HG03175 (cell line): ENCODE results near the gene GGNBP2.
"Not testable (repeated sequence)": the region's sequence is repeated elsewhere in the genome, so short reads cannot be mapped to it uniquely, and the experiment has no call there.

ENCODE experiments used
- ATAC-seq: cut with Tn5 transposase; IDR thresholded peaks from one replicate; pipeline ENCODE4 v1.9.1; 2021; ENCODE audit warnings: mild to moderate bottlenecking, moderate library complexity; ENCODE audit not compliant: unreplicated experiment

Gene GGNBP2

DNA sequence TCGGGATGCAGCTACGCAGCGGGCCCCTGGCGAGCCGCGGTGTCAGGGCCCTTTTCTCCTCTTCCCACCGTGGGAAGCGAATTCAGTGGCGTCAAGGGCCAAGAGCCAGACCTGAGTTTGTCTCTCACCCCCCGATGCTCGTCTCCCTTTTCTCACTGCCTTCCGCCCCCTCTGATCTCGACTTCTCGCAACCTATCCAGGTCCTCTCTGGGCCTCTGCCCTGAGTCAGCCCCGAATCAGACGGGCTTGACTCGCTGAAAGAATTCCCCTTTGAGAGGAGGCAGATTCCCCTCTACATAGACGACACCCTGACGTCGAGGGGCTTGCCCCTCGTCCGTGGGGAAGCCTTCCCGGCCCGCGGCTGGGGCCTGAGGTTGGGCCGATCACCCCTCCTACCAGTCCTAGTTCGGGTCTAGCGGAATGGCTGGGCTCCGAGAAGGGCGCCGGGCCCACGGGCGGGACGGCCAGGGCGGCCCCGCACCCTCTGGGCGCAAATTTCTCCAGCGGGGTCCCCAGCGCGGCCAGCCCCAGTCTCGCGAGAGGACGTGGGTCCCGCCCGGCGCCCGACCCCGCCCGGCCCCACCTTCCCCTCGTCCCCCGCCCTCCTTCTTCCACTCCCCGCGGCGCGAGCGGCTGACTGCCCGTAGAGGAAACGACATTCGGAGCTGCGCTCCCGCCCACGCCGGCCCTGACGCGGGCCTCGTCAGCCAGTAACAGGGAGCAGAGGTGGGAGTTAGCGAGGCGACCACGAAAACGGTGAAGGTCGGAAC is at the start of gene GGNBP2:
TSS of gene GGNBP2 (plus strand) at position 613 of the 770 bp plus-strand sequence. CDS start 806 bp downstream, outside the sequence.
- ATAC-seq: peak; percentile 51

DNA sequence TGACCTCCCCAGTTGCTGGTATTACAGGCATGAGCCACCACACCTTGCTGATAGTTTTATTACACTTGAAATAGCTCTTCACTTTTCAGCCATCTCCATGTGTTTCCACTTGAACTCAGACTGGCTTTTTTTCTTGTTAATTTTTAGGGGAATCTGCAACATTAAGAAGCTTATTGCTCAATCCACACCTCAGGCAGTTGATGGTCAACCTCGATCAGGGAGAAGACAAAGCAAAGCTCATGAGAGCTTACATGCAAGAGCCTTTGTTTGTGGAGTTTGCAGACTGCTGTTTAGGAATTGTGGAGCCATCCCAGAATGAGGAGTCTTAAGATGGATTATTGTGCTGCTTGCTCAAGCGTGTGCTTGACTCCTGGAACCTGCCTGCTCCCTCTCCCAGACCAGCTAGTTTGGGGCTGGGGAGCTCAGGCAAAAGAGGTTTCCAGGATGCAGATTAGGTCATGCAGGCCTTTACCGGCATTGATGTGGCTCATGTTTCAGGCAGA is 49.6 kb upstream of the GGNBP2 start:
- ATAC-seq: no peak

- ATAC-seq: no peak
Observed at GRCh38 chr17:36496018-36496789, 48.5 kb upstream of the GGNBP2 start.

DNA sequence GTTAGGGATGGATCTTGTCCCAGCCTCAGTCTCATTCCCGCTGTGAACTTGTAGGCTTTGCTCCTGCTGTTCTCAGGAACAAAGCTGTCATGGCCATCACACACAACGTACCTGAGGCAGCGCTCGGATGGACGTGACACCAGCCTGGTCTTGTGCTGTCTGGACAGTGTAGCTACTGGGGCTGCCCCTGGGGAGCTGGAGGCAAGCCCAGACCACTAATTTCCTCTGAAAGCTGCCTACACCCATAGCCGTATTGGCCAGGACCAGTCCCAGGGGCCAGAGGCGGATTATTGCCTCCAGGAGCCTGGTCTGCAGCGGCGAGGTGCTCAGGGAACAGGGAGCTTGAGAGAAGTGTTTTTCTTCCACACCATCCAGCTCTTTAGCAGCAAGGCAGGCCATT is 46.6 kb upstream of the GGNBP2 start:
- ATAC-seq: no peak

- ATAC-seq: no peak
Observed at GRCh38 chr17:36498560-36499300, 46.0 kb upstream of the GGNBP2 start.

DNA sequence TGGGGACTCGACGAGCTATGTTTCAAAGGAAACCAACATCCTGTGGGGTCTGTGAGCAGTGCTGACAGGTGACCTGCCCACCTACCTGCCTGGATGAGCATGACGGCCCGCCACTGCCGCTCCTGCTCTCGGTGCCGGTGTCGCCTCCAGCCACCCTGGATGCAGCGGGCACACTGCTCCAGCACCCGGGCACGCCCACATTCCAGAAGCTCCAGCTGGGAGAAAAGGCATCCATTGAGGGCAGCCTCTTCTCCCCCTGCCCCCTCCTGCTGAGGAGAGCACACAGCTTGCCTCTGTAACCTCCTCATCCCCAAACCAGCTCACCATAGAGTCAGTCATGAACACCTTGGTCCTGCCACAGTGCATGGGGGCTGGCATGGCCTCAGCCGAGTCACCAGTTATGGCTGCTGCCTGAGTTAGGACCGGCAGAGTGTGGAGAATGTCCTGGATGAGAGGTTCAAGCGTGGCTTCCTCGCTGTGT is 43.9 kb upstream of the GGNBP2 start:
- no peak for ATAC-seq

DNA sequence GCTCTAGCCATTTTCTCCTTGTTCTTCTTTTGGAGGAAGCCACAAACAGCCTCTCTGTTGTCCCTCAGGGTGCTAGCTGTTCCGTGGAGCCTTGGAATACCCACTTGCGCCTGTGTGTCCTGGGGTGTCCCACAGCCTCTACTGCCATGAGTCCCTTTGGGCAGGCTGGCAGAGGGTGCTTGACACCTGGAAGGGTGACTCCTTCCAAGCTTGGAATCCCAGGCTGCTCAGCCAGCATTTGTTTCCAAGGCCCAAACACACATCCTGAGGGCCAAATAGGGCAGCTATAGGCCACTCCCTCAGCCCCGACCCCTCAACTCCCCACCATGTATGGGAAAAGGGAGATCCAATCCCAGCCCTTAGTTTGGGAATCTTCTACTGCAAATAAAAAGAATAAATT is 43.4 kb upstream of the GGNBP2 start:
- no peak for ATAC-seq

DNA sequence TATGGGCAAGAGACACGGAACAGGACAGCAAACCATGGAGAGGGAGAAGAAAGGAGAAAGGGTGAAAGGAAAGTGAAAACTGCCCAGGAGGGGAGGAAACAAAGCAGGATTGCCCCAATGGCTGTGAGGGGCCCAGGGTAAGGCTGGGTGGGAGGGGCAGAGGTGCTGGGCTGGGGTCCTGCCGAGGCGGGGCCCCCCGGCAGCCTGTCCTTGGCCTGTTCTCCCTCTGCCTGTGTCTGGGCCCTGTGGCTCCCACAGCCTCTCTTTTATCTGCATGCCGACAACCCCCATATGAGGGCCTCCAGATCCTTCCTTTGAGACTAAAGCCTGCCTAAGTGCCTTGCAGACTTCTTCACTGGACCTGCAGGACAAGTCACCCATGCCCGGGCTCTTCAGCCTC is 42.8 kb upstream of the GGNBP2 start:
- ATAC-seq: no peak

GRCh38 chr17:36503456-36504155 is 41.1 kb upstream of the GGNBP2 start:
- ATAC-seq: no peak

DNA sequence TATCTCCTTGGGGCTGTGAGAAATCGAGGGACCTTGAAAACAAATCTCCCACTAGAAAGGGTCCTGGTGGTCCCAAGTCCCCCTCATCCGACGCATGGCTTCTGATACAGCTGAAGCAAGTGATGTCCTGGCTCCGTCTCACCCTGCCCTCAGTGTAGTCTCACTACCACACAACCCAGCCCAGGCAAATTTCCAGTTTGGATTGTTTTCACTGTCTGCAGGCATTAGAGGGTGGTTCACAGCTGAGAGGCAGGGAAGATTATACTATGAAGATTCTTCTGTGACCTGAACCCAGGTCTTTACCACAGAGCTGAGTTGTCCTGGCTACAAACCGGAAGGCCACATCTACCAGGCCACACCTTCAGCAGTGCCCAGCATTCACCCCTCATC is 40.6 kb upstream of the GGNBP2 start:
- ATAC-seq: no peak

DNA sequence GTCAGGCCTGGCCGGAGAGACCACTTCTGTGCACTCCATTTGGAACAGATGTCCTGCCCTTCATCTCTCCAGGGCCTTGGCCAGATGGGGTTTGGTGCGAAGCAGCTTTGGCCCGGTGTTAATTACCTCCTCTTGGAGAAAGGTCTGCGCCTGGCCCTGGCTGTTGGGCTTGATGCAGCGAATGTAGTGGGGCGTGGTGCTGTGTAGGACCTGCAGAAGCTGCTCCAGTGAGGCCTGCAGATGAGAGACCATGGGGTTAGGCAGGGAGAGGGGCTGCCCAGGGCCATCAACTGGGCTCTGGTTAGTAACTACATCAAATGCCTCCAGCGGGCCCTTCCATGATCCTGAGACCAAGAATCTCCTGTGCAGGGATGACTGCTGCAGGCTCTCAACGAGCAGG is 39.5 kb upstream of the GGNBP2 start:
- no peak for ATAC-seq

- ATAC-seq: no peak
Observed at GRCh38 chr17:36506249-36506826, 38.4 kb upstream of the GGNBP2 start.

GRCh38 chr17:36506831-36507230 is 37.9 kb upstream of the GGNBP2 start:
- ATAC-seq: no peak

GRCh38 chr17:36507266-36507665 is 37.5 kb upstream of the GGNBP2 start:
- ATAC-seq: no peak

- ATAC-seq: not testable (repeated sequence)
Observed at GRCh38 chr17:36508439-36508838, 36.3 kb upstream of the GGNBP2 start.

DNA sequence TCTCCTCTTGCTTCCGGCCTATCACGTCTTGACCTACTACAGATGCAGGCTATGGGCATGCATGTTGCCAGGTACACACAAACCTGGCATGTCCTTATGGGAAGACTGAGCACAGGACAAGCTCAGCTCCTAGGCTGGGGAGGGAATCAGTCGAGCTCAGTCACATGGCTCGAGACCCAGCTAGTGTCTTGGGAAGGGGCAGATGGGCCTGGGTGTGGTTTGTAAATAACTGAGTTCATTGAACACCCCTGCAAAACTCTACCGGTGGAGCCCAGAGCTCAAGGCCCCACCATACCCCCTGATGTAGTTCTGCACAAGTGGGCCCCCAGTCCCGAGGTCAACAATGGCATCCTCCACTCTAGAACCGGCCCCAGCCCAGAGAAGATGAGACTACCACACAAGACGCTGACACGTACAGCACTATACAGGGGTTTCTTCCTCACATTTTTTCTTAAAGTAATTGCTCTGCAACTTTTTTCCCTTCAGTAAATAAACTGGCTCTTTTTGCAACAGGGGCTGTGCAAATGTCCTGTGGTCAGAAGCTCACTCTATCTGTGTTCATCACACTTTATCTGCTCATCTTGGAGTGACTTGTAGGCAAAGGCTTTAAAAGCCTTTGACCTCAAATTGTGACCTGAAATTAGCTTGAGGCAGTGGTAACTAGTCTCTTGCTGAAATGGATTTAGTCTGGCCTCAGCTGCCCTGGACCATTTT is 35.3 kb upstream of the GGNBP2 start:
- no peak for ATAC-seq

DNA sequence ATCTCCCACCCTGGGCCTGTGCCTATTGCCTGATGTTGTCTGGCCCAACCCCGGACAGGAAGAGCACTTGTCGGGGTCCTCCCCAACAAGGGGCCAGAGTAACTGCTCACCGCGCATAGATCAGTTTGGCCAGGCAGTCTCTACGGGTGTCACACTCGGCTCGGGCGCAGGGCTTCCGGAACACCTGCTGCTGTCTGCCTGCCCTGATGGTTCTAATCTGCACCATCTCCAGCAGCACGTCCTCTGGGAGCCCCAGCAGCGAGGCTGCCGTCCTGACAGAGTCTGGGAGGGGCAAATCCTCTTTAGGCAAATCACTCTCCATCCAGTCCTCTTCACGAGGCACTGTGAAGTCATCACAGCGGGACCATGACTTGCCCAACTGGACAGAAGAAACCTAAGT is 34.1 kb upstream of the GGNBP2 start:
- no peak for ATAC-seq

DNA sequence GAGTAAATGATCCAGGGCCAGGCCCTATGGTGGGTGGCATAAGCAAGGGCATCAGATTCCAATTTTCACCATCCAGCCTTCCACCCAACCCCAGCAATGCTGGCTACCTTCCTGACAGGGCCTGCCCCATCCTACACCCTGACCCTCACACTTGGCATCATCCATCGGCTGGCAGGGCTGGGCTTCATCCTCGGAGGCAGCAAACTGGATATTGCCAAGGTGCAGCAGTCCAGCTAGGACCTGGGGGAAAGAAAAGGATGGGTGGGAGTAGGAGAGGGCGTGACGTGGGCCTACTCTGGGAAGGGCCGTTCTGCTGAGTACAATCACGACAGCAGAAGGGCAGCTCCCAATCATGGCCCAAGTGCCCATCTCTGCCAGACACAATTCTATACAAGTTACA is 33.5 kb upstream of the GGNBP2 start:
- no peak for ATAC-seq

DNA sequence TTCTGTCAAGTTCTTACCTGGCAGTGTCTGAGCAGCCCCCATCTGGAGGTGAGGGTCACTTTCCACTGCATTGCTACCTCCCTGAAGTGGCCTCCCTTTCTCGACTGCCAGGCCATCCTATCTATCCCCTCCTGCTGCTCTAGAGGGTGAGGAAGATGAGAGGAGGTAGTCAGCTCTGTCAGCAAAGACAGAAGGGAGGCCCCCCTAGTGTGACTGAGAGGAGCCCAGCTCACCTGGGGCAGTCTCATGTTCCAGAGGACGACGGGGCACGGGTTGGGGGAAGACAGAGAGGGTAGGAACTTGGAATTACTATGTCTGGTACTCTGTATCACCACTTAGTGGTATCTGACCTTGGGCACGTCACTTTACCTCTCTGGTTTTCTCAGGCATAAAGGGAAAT is 32.1 kb upstream of the GGNBP2 start:
- ATAC-seq: no peak

- no peak for ATAC-seq
Observed at GRCh38 chr17:36514856-36515255, 29.9 kb upstream of the GGNBP2 start.
